H1 (cell line): Measurements from ENCODE around the gene ABCA1. TPM values are rescaled to one million over a fixed set of nuclear protein-coding genes. Genes with fewer than 3 reads are reported as not detected.

ENCODE experiments used
- CTCF ChIA-PET: fragments of 300-600 bp; sonication (Branson Sonifier 250); formaldehyde crosslinking; loops from one replicate; lab custom pipeline; 2021; ENCODE audit not compliant: partially characterized antibody; lab: Charles Lee
- POLR2A ChIA-PET: fragments of 300-600 bp; sonication (Branson Sonifier 250); formaldehyde crosslinking; loops from one replicate; lab custom pipeline; 2021; ENCODE audit warnings: inconsistent platforms; ENCODE audit not compliant: partially characterized antibody; lab: Charles Lee
- DNase-seq, 2 experiments: peaks; one replicate each; pipeline versions ENCODE4 v3.0.0 to v3.0.0-alpha.2; 2010 to 2022; ENCODE audit warnings: low spot score in 2 of 2, low read depth in 1 of 2, mixed read lengths in 1 of 2
- FAIRE-seq: peaks from 2 replicates; lab custom pipeline; 2011; peaks lifted over from hg19 to GRCh38; lab: Jason Lieb, UNC
- H2AFZ ChIP-seq: 2 replicates; pipeline ENCODE4 v1.8.1; 2012; ENCODE audit warnings: low read length, inconsistent platforms
- H2AK5ac ChIP-seq: 2 replicates; pipeline ENCODE4 v1.6.1; 2013; ENCODE audit warnings: low read depth, low read length
- H2BK120ac ChIP-seq: replicated peaks from 2 replicates; pipeline ENCODE3; 2013; ENCODE audit warnings: low read depth, low read length, inconsistent platforms
- H2BK12ac ChIP-seq: 2 replicates; pipeline ENCODE4 v1.6.1; 2013; ENCODE audit warnings: low read depth, low read length
- H2BK15ac ChIP-seq: 2 replicates; pipeline ENCODE4 v1.6.1; 2013; ENCODE audit warnings: low read length
- H2BK20ac ChIP-seq: 2 replicates; pipeline ENCODE4 v1.6.1; 2013; ENCODE audit warnings: low read length
- H2BK5ac ChIP-seq: 2 replicates; pipeline ENCODE4 v1.6.1; 2013; ENCODE audit warnings: low read depth, low read length
- H3K14ac ChIP-seq: 2 replicates; pipeline ENCODE4 v1.6.1; 2013; ENCODE audit warnings: inconsistent platforms; ENCODE audit not compliant: insufficient read length
- H3K18ac ChIP-seq: 2 replicates; pipeline ENCODE4 v1.6.1; 2013; ENCODE audit warnings: low read length; ENCODE audit errors: extremely low read depth
- H3K23ac ChIP-seq: 2 replicates; pipeline ENCODE4 v1.6.1; 2013; ENCODE audit warnings: inconsistent platforms; ENCODE audit not compliant: insufficient read length
- H3K23me2 ChIP-seq: 2 replicates; pipeline ENCODE4 v1.6.1; 2013; ENCODE audit warnings: low read depth, low read length
- H3K27ac ChIP-seq: 2 replicates; pipeline ENCODE4 v1.6.1; 2011; ENCODE audit warnings: low read depth, low read length, inconsistent platforms
- H3K27me3 ChIP-seq, 4 experiments: replicated peaks in 1 of 4; 1 replicate in 1 of 4; 2 replicates in 3 of 4; pipeline versions ENCODE4 v1.6.1 to v1.8.1; 2011 to 2013; ENCODE audit warnings: low read length in 3 of 4, mild to moderate bottlenecking in 3 of 4, inconsistent platforms in 2 of 4, mixed read lengths in 2 of 4, moderate library complexity in 1 of 4; ENCODE audit not compliant: control insufficient read depth in 3 of 4, insufficient read depth in 3 of 4; ENCODE audit errors: extremely low read depth in 1 of 4
- H3K36me3 ChIP-seq, 4 experiments: 2 replicates each; pipeline versions ENCODE4 v1.6.1 to v1.8.1; 2011 to 2013; ENCODE audit warnings: mild to moderate bottlenecking in 4 of 4, low read length in 3 of 4, moderate library complexity in 2 of 4, control low read depth in 1 of 4, inconsistent platforms in 1 of 4; ENCODE audit not compliant: insufficient read depth in 4 of 4, control insufficient read depth in 2 of 4
- H3K4ac ChIP-seq: replicated peaks from 2 replicates; pipeline ENCODE3; 2013; ENCODE audit warnings: low read length, low read depth, mixed read lengths, inconsistent platforms; ENCODE audit not compliant: insufficient read length
- H3K4me1 ChIP-seq, 4 experiments: replicated peaks in 1 of 4; 1 replicate in 1 of 4; 2 replicates in 3 of 4; pipeline versions ENCODE4 v1.6.1 to v1.8.1; 2011 to 2013; ENCODE audit warnings: low read length in 3 of 4, inconsistent platforms in 2 of 4, mixed read lengths in 1 of 4; ENCODE audit not compliant: insufficient read depth in 4 of 4, control insufficient read depth in 3 of 4
- H3K4me2 ChIP-seq, 2 experiments: 2 replicates each; pipeline versions ENCODE4 v1.6.1 to v1.8.1; 2011 to 2013; ENCODE audit warnings: low read depth in 2 of 2, low read length in 2 of 2, control low read depth in 1 of 2, inconsistent platforms in 1 of 2, mild to moderate bottlenecking in 1 of 2; ENCODE audit not compliant: insufficient read depth in 1 of 2
- H3K4me3 ChIP-seq, 4 experiments: fragments of 200-600, 300-600 bp in 1 of 4; sonication (generic), shearing (Covaris generic), sonication (Bioruptor Twin) in 1 of 4; 2 replicates each; pipeline versions ENCODE4 v1.5.1 to v1.8.1; 2011 to 2016; ENCODE audit warnings: low read length in 4 of 4, low read depth in 3 of 4, control low read depth in 2 of 4, inconsistent platforms in 2 of 4, mild to moderate bottlenecking in 2 of 4, mixed read lengths in 1 of 4, moderate library complexity in 1 of 4; ENCODE audit not compliant: insufficient read depth in 2 of 4; ENCODE audit errors: extremely low read depth in 1 of 4
- H3K56ac ChIP-seq: replicated peaks from 2 replicates; pipeline ENCODE3; 2013; ENCODE audit warnings: low read depth, mild to moderate bottlenecking, mixed read lengths, low read length, inconsistent platforms; ENCODE audit not compliant: insufficient read length
- H3K79me1 ChIP-seq: 2 replicates; pipeline ENCODE4 v1.6.1; 2013; ENCODE audit warnings: low read depth, low read length, control low read depth
- H3K79me2 ChIP-seq, 2 experiments: 2 replicates each; pipeline versions ENCODE4 v1.6.1 to v1.8.1; 2012 to 2013; ENCODE audit warnings: low read length in 2 of 2, mild to moderate bottlenecking in 2 of 2, inconsistent platforms in 1 of 2; ENCODE audit not compliant: insufficient read depth in 2 of 2, control insufficient read depth in 1 of 2
- H3K9ac ChIP-seq, 4 experiments: replicated peaks in 1 of 4; 1 replicate in 1 of 4; 2 replicates in 3 of 4; pipeline versions ENCODE4 v1.6.1 to v1.8.1; 2011 to 2013; ENCODE audit warnings: low read depth in 3 of 4, low read length in 3 of 4, control low read depth in 2 of 4, mild to moderate bottlenecking in 2 of 4, moderate library complexity in 2 of 4, inconsistent platforms in 1 of 4; ENCODE audit errors: extremely low read depth in 1 of 4
- H3K9me3 ChIP-seq, 2 experiments: 2 replicates each; pipeline versions ENCODE4 v1.6.1 to v1.8.1; 2012 to 2013; ENCODE audit warnings: mild to moderate bottlenecking in 2 of 2, moderate library complexity in 2 of 2, control low read depth in 1 of 2, inconsistent platforms in 1 of 2, low read depth in 1 of 2, low read length in 1 of 2, mixed read lengths in 1 of 2; ENCODE audit not compliant: insufficient read depth in 2 of 2
- H4K20me1 ChIP-seq, 2 experiments: replicated peaks in 1 of 2; 2 replicates each; pipeline versions ENCODE3 to v1.8.1; 2011 to 2013; ENCODE audit warnings: inconsistent platforms in 2 of 2, low read length in 2 of 2, mild to moderate bottlenecking in 1 of 2; ENCODE audit not compliant: insufficient read depth in 2 of 2, control insufficient read depth in 1 of 2
- H4K5ac ChIP-seq: 2 replicates; pipeline ENCODE4 v1.6.1; 2013; ENCODE audit warnings: low read length, low read depth, mixed read lengths, inconsistent platforms; ENCODE audit not compliant: insufficient read length
- H4K8ac ChIP-seq: 2 replicates; pipeline ENCODE4 v1.8.0; 2013; ENCODE audit warnings: mild to moderate bottlenecking, moderate library complexity, low read length, inconsistent platforms; ENCODE audit not compliant: insufficient read depth; ENCODE audit errors: extremely low read depth
- H4K91ac ChIP-seq: replicated peaks from 2 replicates; pipeline ENCODE3; 2013; ENCODE audit warnings: low read length, mixed read lengths, inconsistent platforms; ENCODE audit not compliant: insufficient read length
- SP2 ChIP-seq: IDR thresholded peaks from 2 replicates; pipeline ENCODE4 v1.6.1; 2012; ENCODE audit warnings: mild to moderate bottlenecking, low read length, inconsistent platforms
- YY1 ChIP-seq: IDR thresholded peaks from 2 replicates; pipeline ENCODE4 v1.6.1; 2011; ENCODE audit warnings: low read depth, mild to moderate bottlenecking, low read length
- WGBS, 2 experiments: shearing (Covaris generic) in 1 of 2; methylation state at CpG; one replicate each; pipeline versions ENCODE4 v1.1.6 to v1.1.7; 2013 to 2015; ENCODE audit warnings: low lambda C conversion rate in 2 of 2, mixed read lengths in 2 of 2, inconsistent platforms in 1 of 2, low coverage in 1 of 2, missing lambda C conversion rate in 1 of 2; ENCODE audit not compliant: insufficient replicate concordance in 2 of 2, insufficient coverage in 1 of 2, insufficient read length in 1 of 2; ENCODE audit errors: extremely low coverage in 1 of 2, missing lambda C conversion rate in 1 of 2; 5-methylcytosine and 5-hydroxymethylcytosine counted together
- polyA plus RNA-seq, 7 experiments: library from polyadenylated mRNA; depleted of rRNA in 3 of 7; stranded (reverse) in 5 of 7; unstranded in 2 of 7; fragments of >200 nt in 5 of 7; fragments of 200-250 nt in 2 of 7; gene quantifications; 1 replicate in 5 of 7; 2 replicates in 1 of 7; 4 replicates in 1 of 7; pipeline versions ENCODE4 v1.2.1 to v1.2.3, GENCODE V29; 2011 to 2013; ENCODE audit warnings: missing spikeins in 2 of 7, mixed read lengths in 2 of 7
- total RNA-seq: library from RNA; stranded (reverse); fragmentation: NEBNext Ultra II Directional; extraction: Animal tissue kit (Norgen Biotek cat#: 25700); gene quantifications from 2 replicates; pipeline ENCODE4 v1.2.1, GENCODE V29; 2021

The ABCA1 gene
- total and polyA plus RNA-seq, 2 of the 8 experiments (the other 6 are each of a cell fraction or from before 2014, with no cell fraction given), result 6.9 to 7.8 TPM

DNA sequence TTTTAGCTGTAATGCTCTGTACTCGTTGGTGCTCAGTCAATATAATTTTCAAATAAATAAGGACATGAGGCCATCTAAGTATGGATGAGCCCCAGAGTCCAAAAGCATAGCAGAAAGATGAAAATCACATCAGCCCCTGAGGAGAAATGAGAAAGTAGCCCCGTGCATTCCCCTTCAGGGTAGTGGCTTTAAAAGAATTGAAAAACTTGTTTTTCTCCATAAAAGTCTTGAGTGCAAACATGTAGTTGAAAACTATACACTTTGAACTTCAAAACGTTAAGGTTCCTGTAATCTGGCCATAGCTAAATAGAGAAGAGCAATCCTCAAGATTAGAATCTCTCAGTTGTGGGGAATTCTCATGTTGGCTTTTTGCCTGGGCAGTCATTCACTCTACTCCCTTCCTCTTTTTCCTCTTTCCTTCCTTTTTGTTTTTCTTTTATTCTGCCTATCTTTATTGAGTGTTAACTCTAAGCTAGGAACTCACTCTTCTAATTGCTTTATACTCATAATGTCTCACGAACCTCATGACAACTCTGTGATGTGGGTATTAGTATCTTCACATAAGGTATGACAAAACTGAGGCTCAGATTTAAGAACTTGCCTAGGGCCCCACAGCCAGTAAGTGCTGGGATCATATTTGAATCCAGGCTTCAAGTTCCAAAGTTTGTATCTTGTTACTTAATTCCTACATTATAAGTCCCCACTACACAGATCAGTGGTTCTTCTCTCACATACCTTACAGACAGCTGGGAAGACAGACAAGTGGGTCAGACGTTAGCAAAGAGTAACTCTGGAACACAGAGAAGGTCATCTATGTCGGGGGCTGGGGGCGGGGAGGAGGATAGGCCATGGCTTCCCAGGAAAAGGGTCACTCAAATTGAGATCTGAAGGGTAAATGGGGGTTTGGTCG is 46.4 kb upstream of the ABCA1 start:
- H3K36me3 ChIP-seq, result no peaks in the 10 kb centered on the region
- H3K56ac ChIP-seq, result no peak overlapping the region
- H2AK5ac ChIP-seq, result no peak overlapping the region
- no peak overlapping the region for H3K4me2 ChIP-seq
- H3K9me3 ChIP-seq, result no peaks in the 10 kb centered on the region
- no peak overlapping the region for H4K8ac ChIP-seq
- no peaks in the 10 kb centered on the region for H3K79me1 ChIP-seq
- no peak for DNase-seq
- H2BK5ac ChIP-seq, result no peak overlapping the region
- no peak overlapping the region for H3K27ac ChIP-seq
- TF ChIP-seq YY1 (no peak), SP2 (no peak)
- no peak overlapping the region for H3K4ac ChIP-seq
- H3K23ac ChIP-seq, result no peak overlapping the region
- H2BK20ac ChIP-seq, result no peak overlapping the region
- H2BK120ac ChIP-seq, result no peak overlapping the region
- no peaks in the 10 kb centered on the region for H3K23me2 ChIP-seq
- H2BK12ac ChIP-seq, result no peak overlapping the region
- no peak overlapping the region for H2BK15ac ChIP-seq
- no peak overlapping the region for H2AFZ ChIP-seq
- no peak for FAIRE-seq
- no peaks in the 10 kb centered on the region for H3K79me2 ChIP-seq
- H4K20me1 ChIP-seq, result no peaks in the 10 kb centered on the region
- H4K91ac ChIP-seq, result no peak overlapping the region
- ChIA-PET CTCF (interaction anchor here (1.7 kb wide), 1 partner anchor 13 kb away, joined by 4 read pairs; no protein-coding TSS in a partner anchor), POLR2A (interaction anchor here (0.7 kb wide), 1 partner anchor 244 kb away, joined by 4 read pairs; no protein-coding TSS in a partner anchor)
- no peak overlapping the region for H3K14ac ChIP-seq
- H3K27me3 ChIP-seq, result no peaks in the 10 kb centered on the region
- H3K18ac ChIP-seq, result no peak overlapping the region
- no peak overlapping the region for H3K4me3 ChIP-seq
- 83% methylated on average over 8 of the region's 8 CpGs; no CpG with 5 or more reads in 1 of the 2 experiments for WGBS, 2 experiments
- no peak overlapping the region for H4K5ac ChIP-seq
- no peak overlapping the region for H3K9ac ChIP-seq
- H3K4me1 ChIP-seq, result peaks cover 2 to 17% (median 3%) of the 10 kb centered on the region in 4 experiments; a peak in 6 of 7 replicates
